BJ (cell line): ENCODE measurements around the gene TMEM205. TPM values are rescaled to one million over a fixed set of nuclear protein-coding genes. Genes with fewer than 3 reads are reported as not detected.
A peak's percentile ranks its signal among the peaks of the same experiment; 100 is the strongest.
"Not testable (repeated sequence)": the region's sequence is repeated elsewhere in the genome, so short reads cannot be mapped to it uniquely, and the experiment has no call there.

Experiments used
- CTCF ChIA-PET: fragments of 350-600 bp; formaldehyde crosslinking; extraction: SDS; loops from one replicate; lab custom pipeline; 2021; ENCODE audit warnings: antibody characterized with exemption, inconsistent platforms; lab: Yijun Ruan, JAX
- POLR2A ChIA-PET: fragments of 300-600 bp; sonication (Branson Sonifier 250); formaldehyde crosslinking; extraction: SDS; loops from one replicate; lab custom pipeline; 2021; ENCODE audit warnings: antibody characterized with exemption; lab: Charles Lee
- DNase-seq: peaks from one replicate; pipeline ENCODE4 v3.0.0-alpha.2; 2011; ENCODE audit warnings: low read depth
- H3K27me3 ChIP-seq: 2 replicates; pipeline ENCODE4 v1.6.0; 2011; ENCODE audit warnings: low read length; ENCODE audit not compliant: control insufficient read depth, insufficient read depth
- H3K36me3 ChIP-seq: 2 replicates; pipeline ENCODE4 v1.5.1; 2011; ENCODE audit warnings: low read length; ENCODE audit not compliant: control insufficient read depth, insufficient read depth
- H3K4me3 ChIP-seq: 2 replicates; pipeline ENCODE4 v1.5.1; 2011; ENCODE audit warnings: low read depth, mild to moderate bottlenecking, control low read depth, low read length
- CTCF ChIP-seq: IDR thresholded peaks from 2 replicates; pipeline ENCODE4 v1.5.1; 2011; ENCODE audit warnings: low read depth, mild to moderate bottlenecking, control low read depth, inconsistent platforms, low read length, moderate library complexity; ENCODE audit not compliant: insufficient read depth
- polyA plus RNA-seq: library from polyadenylated mRNA; depleted of rRNA; stranded (reverse); fragments of >200 nt; gene quantifications from 2 replicates; pipeline ENCODE4 v1.2.3, GENCODE V29; 2011

The TMEM205 gene
- polyA plus RNA-seq, 1 experiment: 107 TPM

DNA sequence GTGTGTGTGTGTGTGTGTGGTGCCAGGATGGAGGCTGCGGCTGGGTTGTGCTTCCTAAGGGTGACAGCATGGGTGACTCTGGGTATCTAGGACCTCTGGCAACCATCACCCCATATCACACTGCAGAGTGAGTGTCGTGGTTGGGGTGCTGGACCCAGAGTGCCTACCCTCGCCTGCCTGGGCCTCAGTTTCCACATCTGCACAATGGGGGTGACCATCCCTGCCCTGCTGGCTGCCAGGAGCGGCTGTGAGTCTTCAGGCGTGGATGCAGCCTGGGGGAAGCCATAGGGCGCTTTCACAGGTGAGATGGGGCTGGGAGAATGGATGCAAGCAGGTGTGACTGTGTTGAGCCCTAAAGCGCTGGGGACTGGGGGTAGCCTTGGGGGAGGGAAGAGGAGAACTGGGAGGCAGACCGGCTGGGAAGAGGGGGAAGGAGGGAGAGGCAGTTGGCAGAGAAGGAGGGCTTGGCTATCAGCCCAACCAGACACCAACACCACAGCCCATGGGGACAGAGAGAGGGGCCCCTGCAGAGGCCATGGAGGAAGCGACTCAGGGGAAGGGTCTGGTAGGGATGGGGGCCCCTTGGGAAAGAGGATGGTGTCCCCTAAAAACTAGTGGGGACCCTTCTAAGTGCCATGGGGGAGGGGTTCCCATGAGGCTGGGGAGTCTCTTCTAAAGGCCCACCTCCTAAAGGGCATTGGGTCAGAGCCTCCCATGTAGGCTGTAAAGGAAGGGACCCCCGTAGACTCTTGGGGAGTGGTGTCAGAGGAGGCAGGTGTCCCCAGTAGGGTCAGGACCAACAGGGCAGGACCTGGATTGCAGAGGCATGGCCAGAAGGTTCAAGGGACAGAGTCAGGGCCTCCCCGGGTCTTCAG lies 10.8 kb upstream of the TMEM205 start:
- CTCF ChIA-PET: no interaction called here
- DNase-seq: no peak

GRCh38 chr19:11356074-11356397 lies 10.0 kb upstream of the TMEM205 start:
- Histone ChIP-seq H3K4me3 (peak overlapping the region; percentile 62), H3K36me3 (peaks cover 5% of the 10 kb centered on the region; the same call in 1 of the 2 replicates), H3K27me3 (no peaks in the 10 kb centered on the region)
- no peak for DNase-seq
- ChIA-PET POLR2A (no interaction called here), CTCF (no interaction called here)
- no peak for TF ChIP-seq CTCF

More for the DNA sequence above, 10.8 kb upstream of the TMEM205 start:
- H3K27me3 ChIP-seq: no peaks in the 10 kb centered on the region
- no peak for TF ChIP-seq CTCF
- H3K36me3 ChIP-seq: peaks cover 11% of the 10 kb centered on the region
- H3K4me3 ChIP-seq: no peak overlapping the region
- POLR2A ChIA-PET: no interaction called here

DNA sequence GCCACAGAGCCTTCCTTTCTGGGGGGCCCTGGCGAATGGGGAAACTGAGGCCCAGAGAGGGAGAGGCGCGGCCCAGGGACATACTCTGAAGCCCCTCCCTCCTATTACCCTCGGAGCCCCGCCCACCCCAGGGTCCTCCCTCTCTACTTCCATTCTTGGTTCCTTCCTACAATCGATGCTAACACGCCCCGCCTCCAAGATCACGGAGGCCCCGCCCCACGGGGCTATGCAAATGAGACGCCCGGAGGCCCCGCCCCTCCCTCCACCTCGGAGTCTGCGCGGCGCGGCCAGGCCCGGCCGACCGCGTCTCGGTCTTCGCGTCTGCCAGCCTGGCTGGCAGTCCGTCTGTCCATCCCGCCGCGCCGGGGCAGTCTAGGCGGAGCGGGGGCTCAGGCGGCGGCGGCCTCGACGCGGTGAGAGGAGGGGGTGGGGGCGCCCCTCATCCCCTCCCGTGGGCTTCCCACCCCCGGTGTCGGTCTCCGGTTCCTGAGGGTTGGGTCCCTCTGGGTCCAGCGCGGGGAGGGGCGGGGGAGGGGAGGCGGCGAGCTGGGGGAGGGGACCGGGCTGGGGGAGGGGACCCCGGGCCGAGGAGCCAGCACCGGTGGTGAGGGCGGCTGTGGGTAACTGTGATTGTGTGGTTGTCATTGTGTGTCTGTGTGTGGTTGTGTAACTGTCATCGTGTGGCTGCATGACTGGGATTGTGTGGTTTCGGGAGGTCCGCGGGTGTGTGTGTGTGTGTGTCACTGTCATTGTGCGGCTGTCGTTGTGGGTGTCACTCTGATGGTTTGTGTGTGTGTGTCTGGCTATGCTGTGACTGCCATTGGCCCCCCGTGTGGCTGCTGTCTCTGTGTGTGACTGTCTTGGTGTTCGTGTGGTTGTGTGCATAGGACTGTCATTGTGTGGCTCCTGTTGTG lies 9.3 kb upstream of the TMEM205 start, which contains the start of gene PLPPR2:
Gene PLPPR2 (plus strand): TSS at position 273 of the 914 bp plus-strand sequence. CDS start 2,242 bp downstream, outside the sequence.
- Histone ChIP-seq H3K4me3 (peak within 1 kb of the TSS; percentile 62), H3K36me3 (peaks cover 5% of the 10 kb centered on the region; the same call in 1 of the 2 replicates), H3K27me3 (no peaks in the 10 kb centered on the region)
- ChIA-PET POLR2A (no interaction called here), CTCF (no interaction called here)
- TF ChIP-seq CTCF: no peak
- peak; percentile 47 for DNase-seq

- POLR2A ChIA-PET, H3K4me3 ChIP-seq, H3K27me3 ChIP-seq, DNase-seq, CTCF ChIA-PET, H3K36me3 ChIP-seq: not testable (repeated sequence)
These were observed 8.0 kb upstream of the TMEM205 start for GRCh38 chr19:11354102-11354501.

GRCh38 chr19:11349171-11349570 lies 3.1 kb upstream of the TMEM205 start:
- H3K36me3 ChIP-seq: no peaks in the 10 kb centered on the region
- H3K4me3 ChIP-seq: no peak overlapping the region
- DNase-seq: no peak
- no peaks in the 10 kb centered on the region for H3K27me3 ChIP-seq
- POLR2A ChIA-PET: no interaction called here
- TF ChIP-seq CTCF: no peak
- CTCF ChIA-PET: no interaction called here
